K562 (cell line): Measurements from ENCODE around the gene AKNA. TPM values are rescaled to one million over a fixed set of nuclear protein-coding genes. Genes with fewer than 3 reads are reported as not detected.

Experiments
- ATAC-seq: fragments of 200-7000 bp; cut with Tn5 transposase; 3 replicates; pipeline ENCODE4 v1.9.1; 2020; ENCODE audit warnings: moderate library complexity
- BruUV-seq: library from RNA; stranded (reverse); fragments of 400-500 nt; replicated peaks from 2 replicates; lab custom pipeline; 2021; lab: Mats Ljungman, UMichigan
- CTCF ChIA-PET: fragments of 300-600 bp; formaldehyde crosslinking; extraction: SDS; loops from one replicate; lab custom pipeline; 2021; ENCODE audit warnings: low intra/inter-chr PET ratio; lab: Yijun Ruan, JAX
- POLR2A ChIA-PET: fragments of 300-600, 350-650 bp; sonication (Branson Sonifier 250); formaldehyde crosslinking; extraction: SDS; loops from one replicate; lab custom pipeline; 2021; ENCODE audit warnings: antibody characterized with exemption, inconsistent platforms; lab: Yijun Ruan, JAX
- DNase-seq, 4 experiments: peaks; one replicate each; pipeline versions ENCODE4 v3.0.0 to v3.0.0-alpha.2; 2011 to 2018; ENCODE audit warnings: low spot score in 3 of 4, mixed read lengths in 3 of 4; ENCODE audit errors: extremely low read depth in 1 of 4
- FAIRE-seq: peaks from 2 replicates; lab custom pipeline; 2011; peaks lifted over from hg19 to GRCh38; lab: Jason Lieb, UNC
- H2AFZ ChIP-seq: 2 replicates; pipeline ENCODE4 v1.6.0; 2011; ENCODE audit warnings: low read depth, low read length, control low read depth, inconsistent platforms
- H3K27ac ChIP-seq: fragments of 200-600 bp; 3 replicates; pipeline ENCODE4 v1.8.0; 2011; ENCODE audit warnings: low read depth, mild to moderate bottlenecking, control low read depth, inconsistent platforms, low read length, moderate library complexity, mixed read lengths; ENCODE audit errors: extremely low read depth
- H3K27me3 ChIP-seq, 2 experiments: fragments of 300-600 bp in 1 of 2; 2 replicates in 1 of 2; 3 replicates in 1 of 2; pipeline versions ENCODE4 v1.6.0 to v1.8.0; 2011; ENCODE audit warnings: inconsistent platforms in 2 of 2, low read length in 2 of 2, mild to moderate bottlenecking in 1 of 2, mixed read lengths in 1 of 2, moderate library complexity in 1 of 2; ENCODE audit not compliant: control insufficient read depth in 2 of 2, insufficient read depth in 2 of 2
- H3K36me3 ChIP-seq: fragments of 300-600 bp; 3 replicates; pipeline ENCODE4 v1.8.0; 2011; ENCODE audit warnings: mild to moderate bottlenecking, low read length, inconsistent platforms; ENCODE audit not compliant: control insufficient read depth, insufficient read depth
- H3K4me1 ChIP-seq, 2 experiments: fragments of 200-600 bp in 1 of 2; replicated peaks in 1 of 2; 2 replicates in 1 of 2; 3 replicates in 1 of 2; pipeline versions ENCODE4 v1.5.1 to v1.8.0; 2011; ENCODE audit warnings: inconsistent platforms in 2 of 2, low read length in 2 of 2, mild to moderate bottlenecking in 1 of 2, mixed read lengths in 1 of 2, moderate library complexity in 1 of 2; ENCODE audit not compliant: control insufficient read depth in 2 of 2, insufficient read depth in 2 of 2
- H3K4me2 ChIP-seq: 2 replicates; pipeline ENCODE4 v1.6.1; 2011; ENCODE audit warnings: low read length, control low read depth, inconsistent platforms, mixed read lengths; ENCODE audit not compliant: insufficient read depth
- H3K4me3 ChIP-seq: fragments of 200-600 bp; sonication (generic), shearing (Covaris generic); 2 replicates; pipeline ENCODE4 v1.5.1; 2016; ENCODE audit warnings: control low read depth, inconsistent platforms
- H3K79me2 ChIP-seq: fragments of 200-600 bp; 3 replicates; pipeline ENCODE4 v1.8.0; 2011; ENCODE audit warnings: low read length, inconsistent platforms; ENCODE audit not compliant: control insufficient read depth, insufficient read depth
- H3K9ac ChIP-seq, 2 experiments: 2 replicates each; pipeline versions ENCODE4 v1.6.0 to v1.6.1; 2011; ENCODE audit warnings: low read depth in 2 of 2, low read length in 2 of 2, control low read depth in 1 of 2, inconsistent platforms in 1 of 2, mild to moderate bottlenecking in 1 of 2, mixed read lengths in 1 of 2; ENCODE audit not compliant: insufficient read depth in 1 of 2
- H3K9me1 ChIP-seq: one replicate; pipeline ENCODE4 v1.6.0; 2011; ENCODE audit warnings: inconsistent platforms, mild to moderate bottlenecking, low read length, moderate library complexity; ENCODE audit not compliant: control insufficient read depth, insufficient read depth
- H3K9me3 ChIP-seq: replicated peaks from 2 replicates; pipeline ENCODE4 v1.5.1; 2011; ENCODE audit warnings: low read depth, low read length, inconsistent platforms; ENCODE audit not compliant: control insufficient read depth, insufficient read depth
- H4K20me1 ChIP-seq: replicated peaks from 2 replicates; pipeline ENCODE4 v1.6.1; 2011; ENCODE audit warnings: low read length, inconsistent platforms, mixed read lengths; ENCODE audit not compliant: control insufficient read depth, insufficient read depth
- KLF16 ChIP-seq: IDR thresholded peaks from 2 replicates; pipeline ENCODE4 v1.6.1; 2016; ENCODE audit warnings: antibody characterized with exemption
- MEIS2 ChIP-seq: fragments of 450-650 bp; IDR thresholded peaks from 2 replicates; pipeline ENCODE4 v1.6.1; 2014; ENCODE audit warnings: mild to moderate bottlenecking; ENCODE audit not compliant: partially characterized antibody
- NCOR1 ChIP-seq: fragments of 450-650 bp; IDR thresholded peaks from 2 replicates; pipeline ENCODE4 v1.6.1; 2016; ENCODE audit warnings: mild to moderate bottlenecking, moderate library complexity
- NKRF ChIP-seq: fragments of 450-650 bp; IDR thresholded peaks from 2 replicates; pipeline ENCODE4 v1.6.1; 2016; ENCODE audit warnings: borderline replicate concordance
- OTX1 ChIP-seq: fragments of 450-650 bp; formaldehyde crosslinking; IDR thresholded peaks from 2 replicates; pipeline ENCODE4 v1.4.0; 2022; ENCODE audit warnings: mild to moderate bottlenecking
- ZC3H4 ChIP-seq: sonication (generic); formaldehyde crosslinking; IDR thresholded peaks from 2 replicates; pipeline ENCODE4 v1.9.0; 2021; ENCODE audit warnings: missing genetic modification reagents, borderline replicate concordance
- ZNF408 ChIP-seq: fragments of 250-450 bp; sonication (Bioruptor Pico); IDR thresholded peaks from 2 replicates; pipeline ENCODE4 v1.4.0; 2020; ENCODE audit warnings: low read depth, mild to moderate bottlenecking, moderate library complexity
- ZNF561 ChIP-seq: fragments of 450-650 bp; formaldehyde crosslinking; conservative IDR thresholded peaks from 2 replicates; pipeline ENCODE4 v1.4.0; 2020; ENCODE audit warnings: mild to moderate bottlenecking, moderate library complexity
- ZSCAN32 ChIP-seq: fragments of 450-650 bp; formaldehyde crosslinking; IDR thresholded peaks from 2 replicates; pipeline ENCODE4 v1.4.0; 2020; ENCODE audit warnings: mild to moderate bottlenecking, moderate library complexity
- WGBS: fragments of 100-300 bp; shearing (Covaris generic); methylation state at CpG from one replicate; pipeline ENCODE4 v1.1.6; 2016; ENCODE audit warnings: low coverage, mixed read lengths; ENCODE audit not compliant: insufficient coverage; ENCODE audit errors: missing lambda C conversion rate; 5-methylcytosine and 5-hydroxymethylcytosine counted together
- in situ Hi-C: fragments of 300-500 bp; cut with MboI; formaldehyde crosslinking; loops from 4 replicates; pipeline ENCODE4 v1.15.0; 2018; ENCODE audit warnings: inconsistent platforms, mixed read lengths
- intact Hi-C: fragments of 100-400 bp; cut with micrococcal nuclease; formaldehyde crosslinking; loops from 2 replicates; pipeline ENCODE4 v1.14.2; 2022
- polyA plus RNA-seq, 8 experiments: library from polyadenylated mRNA; depleted of rRNA in 4 of 8; stranded (reverse) in 5 of 8; unstranded in 3 of 8; fragments of >200 nt; fragmentation: Nextera tagmentation in 2 of 8; fragmentation: Illumina TruSeq in 1 of 8; extraction: Ambion mirVana in 2 of 8; extraction: Trizol in 1 of 8; gene quantifications; 2 replicates each; pipeline versions ENCODE4 v1.2.1 to v1.2.3, GENCODE V29; 2011 to 2014; ENCODE audit warnings: inconsistent platforms in 1 of 8, missing spikeins in 1 of 8
- total RNA-seq, 7 experiments: library from RNA; depleted of rRNA in 6 of 7; stranded (reverse); fragments of >200 nt in 6 of 7; fragmentation: Illumina TruSeq in 2 of 7; extraction: Trizol in 2 of 7; gene quantifications; 2 replicates each; pipeline versions ENCODE4 v1.2.1 to v1.2.3, GENCODE V29; 2011 to 2021; ENCODE audit warnings: low replicate concordance in 1 of 7
- TF ChIP-seq, protein P1 (sequence below): fragments of 450-650 bp; formaldehyde crosslinking; IDR thresholded peaks from 2 replicates; pipeline ENCODE4 v1.4.0; 2020; ENCODE audit warnings: mild to moderate bottlenecking, moderate library complexity

Gene AKNA
- total and polyA plus RNA-seq, 9 of the 15 experiments (the other 6 are each of a cell fraction or from before 2014, with no cell fraction given), result 0.29 to 20.5 (median 3.9) TPM

GRCh38 chr9:114425126-114425525, 37.3 kb upstream of the AKNA start:
- H3K4me2 ChIP-seq, result no peak overlapping the region
- ChIA-PET POLR2A (no interaction called here), CTCF (no interaction called here)
- H3K4me1 ChIP-seq, result peaks cover 3 to 7% of the 10 kb centered on the region in 2 experiments; a peak in 4 of 5 replicates
- no peak overlapping the region for H2AFZ ChIP-seq
- no peaks in the 10 kb centered on the region for H3K9me3 ChIP-seq
- H3K27ac ChIP-seq, result no peak overlapping the region
- FAIRE-seq, result no peak
- H4K20me1 ChIP-seq, result no peaks in the 10 kb centered on the region
- intact Hi-C loops (no loop called here), in situ Hi-C loops (no loop called here)
- no peaks in the 10 kb centered on the region for H3K79me2 ChIP-seq
- H3K27me3 ChIP-seq, result no peaks in the 10 kb centered on the region
- DNase-seq, result no peak
- H3K4me3 ChIP-seq, result no peak overlapping the region
- no peaks in the 10 kb centered on the region for H3K36me3 ChIP-seq
- no peak overlapping the region for H3K9ac ChIP-seq
- no TSS peak for BruUV-seq
- no peak for TF ChIP-seq NKRF
- no peak for TF ChIP-seq MEIS2
- TF ChIP-seq ZNF408 (CRISPR knock-in tag), result no peak
- no peak for TF ChIP-seq KLF16
- TF ChIP-seq ZNF561, result no peak
- TF ChIP-seq, protein P1, sequence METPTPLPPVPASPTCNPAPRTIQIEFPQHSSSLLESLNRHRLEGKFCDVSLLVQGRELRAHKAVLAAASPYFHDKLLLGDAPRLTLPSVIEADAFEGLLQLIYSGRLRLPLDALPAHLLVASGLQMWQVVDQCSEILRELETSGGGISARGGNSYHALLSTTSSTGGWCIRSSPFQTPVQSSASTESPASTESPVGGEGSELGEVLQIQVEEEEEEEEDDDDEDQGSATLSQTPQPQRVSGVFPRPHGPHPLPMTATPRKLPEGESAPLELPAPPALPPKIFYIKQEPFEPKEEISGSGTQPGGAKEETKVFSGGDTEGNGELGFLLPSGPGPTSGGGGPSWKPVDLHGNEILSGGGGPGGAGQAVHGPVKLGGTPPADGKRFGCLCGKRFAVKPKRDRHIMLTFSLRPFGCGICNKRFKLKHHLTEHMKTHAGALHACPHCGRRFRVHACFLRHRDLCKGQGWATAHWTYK (CRISPR knock-in tag), result no peak
- no peak for TF ChIP-seq ZC3H4 (CRISPR knock-in tag)
- no peak for TF ChIP-seq ZSCAN32 (CRISPR knock-in tag)
- TF ChIP-seq OTX1 (CRISPR knock-in tag), result no peak
- no peak for TF ChIP-seq NCOR1
- no peaks in the 10 kb centered on the region for H3K9me1 ChIP-seq
- no peak for ATAC-seq
- WGBS, result 51% methylated on average over 7 of the region's 11 CpGs
